K562 (cell line): ENCODE measurements around the gene UBALD2. TPM values are rescaled to one million over a fixed set of nuclear protein-coding genes. Genes with fewer than 3 reads are reported as not detected.

Experiments
- COPS2 ChIP-seq: fragments of 450-650 bp; conservative IDR thresholded peaks from 2 replicates; pipeline ENCODE4 v1.6.1; 2016; ENCODE audit warnings: mild to moderate bottlenecking, moderate library complexity
- CTBP1 ChIP-seq: fragments of 450-650 bp; IDR thresholded peaks from 2 replicates; pipeline ENCODE4 v1.6.1; 2016; ENCODE audit warnings: borderline replicate concordance
- HDAC1 ChIP-seq, 2 experiments: fragments of 450-650 bp; IDR thresholded peaks; 2 replicates each; pipeline ENCODE4 v1.6.1; 2016 to 2017; ENCODE audit warnings: inconsistent platforms in 1 of 2, mild to moderate bottlenecking in 1 of 2, moderate library complexity in 1 of 2
- JUND ChIP-seq, 2 experiments: IDR thresholded peaks; 2 replicates in 1 of 2; 3 replicates in 1 of 2; pipeline ENCODE4 v1.6.1; 2011; ENCODE audit warnings: borderline replicate concordance in 2 of 2, low read depth in 2 of 2, low read length in 2 of 2, improper control_type of control experiment in 1 of 2, missing biosample characterization in 1 of 2, missing genetic modification characterization in 1 of 2, missing genetic modification reagents in 1 of 2
- KDM2B ChIP-seq: fragments of 250-450 bp; sonication (Bioruptor Pico); IDR thresholded peaks from 2 replicates; pipeline ENCODE4 v1.8.0; 2021; ENCODE audit warnings: mild to moderate bottlenecking, moderate library complexity
- L3MBTL2 ChIP-seq: fragments of 450-650 bp; IDR thresholded peaks from 2 replicates; pipeline ENCODE4 v1.6.1; 2016; ENCODE audit warnings: mild to moderate bottlenecking, moderate library complexity
- MCM3 ChIP-seq: fragments of 450-650 bp; IDR thresholded peaks from 2 replicates; pipeline ENCODE4 v1.6.1; 2016
- MTA1 ChIP-seq: fragments of 450-650 bp; IDR thresholded peaks from 2 replicates; pipeline ENCODE4 v1.6.1; 2017; ENCODE audit warnings: borderline replicate concordance
- MXI1 ChIP-seq: IDR thresholded peaks from 2 replicates; pipeline ENCODE4 v1.6.1; 2011; ENCODE audit warnings: low read depth, mild to moderate bottlenecking, improper control_type of control experiment, low read length
- NRF1 ChIP-seq, 2 experiments: fragments of 450-650 bp; IDR thresholded peaks in 1 of 2; conservative IDR thresholded peaks in 1 of 2; 2 replicates each; pipeline ENCODE4 v1.6.1; 2014; ENCODE audit warnings: mild to moderate bottlenecking in 2 of 2
- SMARCA4 ChIP-seq: fragments of 450-650 bp; IDR thresholded peaks from 2 replicates; pipeline ENCODE4 v1.6.1; 2016
- SMARCE1 ChIP-seq: fragments of 450-650 bp; IDR thresholded peaks from 2 replicates; pipeline ENCODE4 v1.7.1; 2016; ENCODE audit warnings: mild to moderate bottlenecking
- ZNF717 ChIP-seq: fragments of 250-450 bp; sonication (Bioruptor Pico); IDR thresholded peaks from 2 replicates; pipeline ENCODE4 v1.5.0; 2021
- polyA plus RNA-seq, 8 experiments: library from polyadenylated mRNA; depleted of rRNA in 4 of 8; stranded (reverse) in 5 of 8; unstranded in 3 of 8; fragments of >200 nt; fragmentation: Nextera tagmentation in 2 of 8; fragmentation: Illumina TruSeq in 1 of 8; extraction: Ambion mirVana in 2 of 8; extraction: Trizol in 1 of 8; gene quantifications; 2 replicates each; pipeline versions ENCODE4 v1.2.1 to v1.2.3, GENCODE V29; 2011 to 2014; ENCODE audit warnings: inconsistent platforms in 1 of 8, missing spikeins in 1 of 8
- total RNA-seq, 7 experiments: library from RNA; depleted of rRNA in 6 of 7; stranded (reverse); fragments of >200 nt in 6 of 7; fragmentation: Illumina TruSeq in 2 of 7; extraction: Trizol in 2 of 7; gene quantifications; 2 replicates each; pipeline versions ENCODE4 v1.2.1 to v1.2.3, GENCODE V29; 2011 to 2021; ENCODE audit warnings: low replicate concordance in 1 of 7
- TF ChIP-seq, protein P1 (sequence below), 2 experiments: fragments of 450-650 bp in 1 of 2; sonication (generic) in 1 of 2; formaldehyde crosslinking; conservative IDR thresholded peaks; 2 replicates each; pipeline versions ENCODE4 v1.4.0 to v1.8.1; 2020 to 2022; ENCODE audit warnings: mild to moderate bottlenecking in 1 of 2, missing genetic modification reagents in 1 of 2
- TF ChIP-seq, protein P2 (sequence below): fragments of 450-650 bp; conservative IDR thresholded peaks from 2 replicates; pipeline ENCODE4 v1.6.1; 2016; ENCODE audit warnings: missing genetic modification characterization, low read depth, mild to moderate bottlenecking, control low read depth, missing compliant biosample characterization
- TF ChIP-seq, protein P3 (sequence below): sonication (generic); formaldehyde crosslinking; IDR thresholded peaks from 2 replicates; pipeline ENCODE4 v1.8.1; 2023; ENCODE audit warnings: mild to moderate bottlenecking, missing genetic modification reagents
- TF ChIP-seq, protein P4 (sequence below): fragments of 450-650 bp; IDR thresholded peaks from 2 replicates; pipeline ENCODE4 v1.6.1; 2016
- TF ChIP-seq, protein P5 (sequence below): sonication (generic); formaldehyde crosslinking; IDR thresholded peaks from 2 replicates; pipeline ENCODE4 v1.8.1; 2023; ENCODE audit warnings: mild to moderate bottlenecking, missing genetic modification reagents, moderate library complexity

Gene UBALD2
- total and polyA plus RNA-seq, 9 of the 15 experiments (the other 6 are each of a cell fraction or from before 2014, with no cell fraction given): 2.3 to 94.1 (median 25.3) TPM

DNA sequence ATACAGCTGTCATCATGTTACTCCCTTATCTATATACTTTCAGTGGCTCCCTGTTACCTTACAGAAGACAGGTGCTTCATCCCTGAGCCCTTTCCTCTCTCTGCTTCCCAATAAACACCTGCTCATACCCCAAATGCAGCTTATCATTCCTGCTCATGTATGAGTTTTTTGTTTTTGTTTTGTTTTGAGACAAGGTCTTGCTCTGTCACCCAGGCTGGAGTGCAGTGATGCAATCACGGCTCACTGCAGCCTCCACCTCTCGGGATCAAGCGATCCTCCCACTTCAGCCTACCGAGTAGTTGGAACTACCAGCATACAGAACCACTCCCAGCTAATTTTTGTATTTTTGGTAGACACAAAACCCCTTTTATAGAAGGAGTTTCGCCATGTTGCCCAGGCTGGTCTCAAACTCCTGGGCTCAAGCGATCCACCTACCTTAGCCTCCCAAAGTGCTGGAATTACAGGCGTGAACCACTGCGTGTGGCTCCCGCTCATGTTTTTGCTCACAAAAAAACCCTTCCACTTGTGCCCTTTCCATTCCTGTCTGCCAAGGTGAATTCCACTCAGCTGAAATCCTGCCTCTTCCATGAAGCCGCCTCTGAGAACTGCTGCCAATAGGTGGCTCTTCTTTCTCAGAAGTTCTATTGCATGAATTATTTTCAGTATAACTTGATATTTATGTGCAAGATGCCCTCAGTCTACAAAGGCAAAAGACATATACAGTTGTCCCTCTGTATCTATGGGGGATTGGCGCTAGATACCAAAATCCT is 16.9 kb upstream of the UBALD2 start (continued):
- TF ChIP-seq, protein P1, sequence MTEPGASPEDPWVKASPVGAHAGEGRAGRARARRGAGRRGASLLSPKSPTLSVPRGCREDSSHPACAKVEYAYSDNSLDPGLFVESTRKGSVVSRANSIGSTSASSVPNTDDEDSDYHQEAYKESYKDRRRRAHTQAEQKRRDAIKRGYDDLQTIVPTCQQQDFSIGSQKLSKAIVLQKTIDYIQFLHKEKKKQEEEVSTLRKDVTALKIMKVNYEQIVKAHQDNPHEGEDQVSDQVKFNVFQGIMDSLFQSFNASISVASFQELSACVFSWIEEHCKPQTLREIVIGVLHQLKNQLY (CRISPR knock-in tag; conservative IDR thresholded peaks at IDR 0.05): no peak
- TF ChIP-seq HDAC1 (IDR thresholded peaks at IDR 0.05) (0 out of 4 replicates have a peak, but pooled peaks of 1 of the 2 experiments have one; percentile 22), KDM2B (CRISPR knock-in tag) (no peak), ZNF717 (no peak), SMARCA4 (peak; percentile 42; the same call in 1 of the 2 replicates), COPS2 (no peak), L3MBTL2 (peak; percentile 39; the same call in 1 of the 2 replicates), MCM3 (no peak), JUND (IDR thresholded peaks at IDR 0.05; ENCODE audit: borderline replicate concordance, low read depth, low read length) (peak; percentile 64), JUND (tag; IDR thresholded peaks at IDR 0.05; ENCODE audit: borderline replicate concordance, low read depth, low read length) (peak; percentile 20; the same call in 1 of the 3 replicates), NRF1 (conservative IDR thresholded peaks at IDR 0.05 in 1 of 2, IDR thresholded peaks at IDR 0.05 in 1 of 2) (peak in 1 of 2 experiments; percentile 7; a peak in 1 of 4 replicates), CTBP1 (peak; percentile 53; the same call in 1 of the 2 replicates), SMARCE1 (peak; percentile 45; the same call in 1 of the 2 replicates), MXI1 (no peak), MTA1 (peak; percentile 26; the same call in 1 of the 2 replicates)
- TF ChIP-seq, protein P2, sequence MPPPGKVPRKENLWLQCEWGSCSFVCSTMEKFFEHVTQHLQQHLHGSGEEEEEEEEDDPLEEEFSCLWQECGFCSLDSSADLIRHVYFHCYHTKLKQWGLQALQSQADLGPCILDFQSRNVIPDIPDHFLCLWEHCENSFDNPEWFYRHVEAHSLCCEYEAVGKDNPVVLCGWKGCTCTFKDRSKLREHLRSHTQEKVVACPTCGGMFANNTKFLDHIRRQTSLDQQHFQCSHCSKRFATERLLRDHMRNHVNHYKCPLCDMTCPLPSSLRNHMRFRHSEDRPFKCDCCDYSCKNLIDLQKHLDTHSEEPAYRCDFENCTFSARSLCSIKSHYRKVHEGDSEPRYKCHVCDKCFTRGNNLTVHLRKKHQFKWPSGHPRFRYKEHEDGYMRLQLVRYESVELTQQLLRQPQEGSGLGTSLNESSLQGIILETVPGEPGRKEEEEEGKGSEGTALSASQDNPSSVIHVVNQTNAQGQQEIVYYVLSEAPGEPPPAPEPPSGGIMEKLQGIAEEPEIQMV (tag): no peak
- TF ChIP-seq, protein P3, sequence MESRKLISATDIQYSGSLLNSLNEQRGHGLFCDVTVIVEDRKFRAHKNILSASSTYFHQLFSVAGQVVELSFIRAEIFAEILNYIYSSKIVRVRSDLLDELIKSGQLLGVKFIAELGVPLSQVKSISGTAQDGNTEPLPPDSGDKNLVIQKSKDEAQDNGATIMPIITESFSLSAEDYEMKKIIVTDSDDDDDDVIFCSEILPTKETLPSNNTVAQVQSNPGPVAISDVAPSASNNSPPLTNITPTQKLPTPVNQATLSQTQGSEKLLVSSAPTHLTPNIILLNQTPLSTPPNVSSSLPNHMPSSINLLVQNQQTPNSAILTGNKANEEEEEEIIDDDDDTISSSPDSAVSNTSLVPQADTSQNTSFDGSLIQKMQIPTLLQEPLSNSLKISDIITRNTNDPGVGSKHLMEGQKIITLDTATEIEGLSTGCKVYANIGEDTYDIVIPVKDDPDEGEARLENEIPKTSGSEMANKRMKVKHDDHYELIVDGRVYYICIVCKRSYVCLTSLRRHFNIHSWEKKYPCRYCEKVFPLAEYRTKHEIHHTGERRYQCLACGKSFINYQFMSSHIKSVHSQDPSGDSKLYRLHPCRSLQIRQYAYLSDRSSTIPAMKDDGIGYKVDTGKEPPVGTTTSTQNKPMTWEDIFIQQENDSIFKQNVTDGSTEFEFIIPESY (CRISPR knock-in tag): peak; percentile 16; the same call in 1 of the 2 replicates
- TF ChIP-seq, protein P4, sequence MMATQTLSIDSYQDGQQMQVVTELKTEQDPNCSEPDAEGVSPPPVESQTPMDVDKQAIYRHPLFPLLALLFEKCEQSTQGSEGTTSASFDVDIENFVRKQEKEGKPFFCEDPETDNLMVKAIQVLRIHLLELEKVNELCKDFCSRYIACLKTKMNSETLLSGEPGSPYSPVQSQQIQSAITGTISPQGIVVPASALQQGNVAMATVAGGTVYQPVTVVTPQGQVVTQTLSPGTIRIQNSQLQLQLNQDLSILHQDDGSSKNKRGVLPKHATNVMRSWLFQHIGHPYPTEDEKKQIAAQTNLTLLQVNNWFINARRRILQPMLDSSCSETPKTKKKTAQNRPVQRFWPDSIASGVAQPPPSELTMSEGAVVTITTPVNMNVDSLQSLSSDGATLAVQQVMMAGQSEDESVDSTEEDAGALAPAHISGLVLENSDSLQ: peak; percentile 39; the same call in 1 of the 2 replicates
- TF ChIP-seq, protein P5, sequence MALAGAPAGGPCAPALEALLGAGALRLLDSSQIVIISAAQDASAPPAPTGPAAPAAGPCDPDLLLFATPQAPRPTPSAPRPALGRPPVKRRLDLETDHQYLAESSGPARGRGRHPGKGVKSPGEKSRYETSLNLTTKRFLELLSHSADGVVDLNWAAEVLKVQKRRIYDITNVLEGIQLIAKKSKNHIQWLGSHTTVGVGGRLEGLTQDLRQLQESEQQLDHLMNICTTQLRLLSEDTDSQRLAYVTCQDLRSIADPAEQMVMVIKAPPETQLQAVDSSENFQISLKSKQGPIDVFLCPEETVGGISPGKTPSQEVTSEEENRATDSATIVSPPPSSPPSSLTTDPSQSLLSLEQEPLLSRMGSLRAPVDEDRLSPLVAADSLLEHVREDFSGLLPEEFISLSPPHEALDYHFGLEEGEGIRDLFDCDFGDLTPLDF (CRISPR knock-in tag): no peak
